Measurements from ENCODE around the gene MRPL1.

The MRPL1 gene

DNA sequence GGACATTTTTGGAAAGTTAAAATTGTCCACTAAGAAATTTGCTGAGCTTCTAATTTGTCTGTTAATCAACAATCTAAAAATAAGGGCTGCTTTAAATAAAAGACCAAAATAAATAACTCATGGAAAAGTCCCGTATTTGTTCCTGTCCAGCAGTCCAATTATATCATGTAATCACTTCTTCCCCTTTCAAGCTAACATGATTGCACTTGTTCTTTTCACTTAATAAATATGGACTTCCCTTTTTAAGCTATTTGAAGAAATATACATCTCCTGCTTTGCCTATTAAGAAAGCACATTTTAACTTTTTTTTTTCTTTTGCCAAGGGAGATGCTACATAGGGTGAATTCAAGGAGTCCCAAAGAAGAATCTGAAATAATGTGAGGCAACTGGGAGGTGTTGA lies 138.9 kb downstream of the MRPL1 start:
- no peak overlapping the region for H3K4me3 ChIP-seq (ENCODE audit: low read depth, low read length)
- no peak for DNase-seq (ENCODE audit: low read depth)
- TF ChIP-seq, protein P1, sequence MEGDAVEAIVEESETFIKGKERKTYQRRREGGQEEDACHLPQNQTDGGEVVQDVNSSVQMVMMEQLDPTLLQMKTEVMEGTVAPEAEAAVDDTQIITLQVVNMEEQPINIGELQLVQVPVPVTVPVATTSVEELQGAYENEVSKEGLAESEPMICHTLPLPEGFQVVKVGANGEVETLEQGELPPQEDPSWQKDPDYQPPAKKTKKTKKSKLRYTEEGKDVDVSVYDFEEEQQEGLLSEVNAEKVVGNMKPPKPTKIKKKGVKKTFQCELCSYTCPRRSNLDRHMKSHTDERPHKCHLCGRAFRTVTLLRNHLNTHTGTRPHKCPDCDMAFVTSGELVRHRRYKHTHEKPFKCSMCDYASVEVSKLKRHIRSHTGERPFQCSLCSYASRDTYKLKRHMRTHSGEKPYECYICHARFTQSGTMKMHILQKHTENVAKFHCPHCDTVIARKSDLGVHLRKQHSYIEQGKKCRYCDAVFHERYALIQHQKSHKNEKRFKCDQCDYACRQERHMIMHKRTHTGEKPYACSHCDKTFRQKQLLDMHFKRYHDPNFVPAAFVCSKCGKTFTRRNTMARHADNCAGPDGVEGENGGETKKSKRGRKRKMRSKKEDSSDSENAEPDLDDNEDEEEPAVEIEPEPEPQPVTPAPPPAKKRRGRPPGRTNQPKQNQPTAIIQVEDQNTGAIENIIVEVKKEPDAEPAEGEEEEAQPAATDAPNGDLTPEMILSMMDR (conservative IDR thresholded peaks at IDR 0.05; ENCODE audit: low read depth, low read length) = no peak

DNA sequence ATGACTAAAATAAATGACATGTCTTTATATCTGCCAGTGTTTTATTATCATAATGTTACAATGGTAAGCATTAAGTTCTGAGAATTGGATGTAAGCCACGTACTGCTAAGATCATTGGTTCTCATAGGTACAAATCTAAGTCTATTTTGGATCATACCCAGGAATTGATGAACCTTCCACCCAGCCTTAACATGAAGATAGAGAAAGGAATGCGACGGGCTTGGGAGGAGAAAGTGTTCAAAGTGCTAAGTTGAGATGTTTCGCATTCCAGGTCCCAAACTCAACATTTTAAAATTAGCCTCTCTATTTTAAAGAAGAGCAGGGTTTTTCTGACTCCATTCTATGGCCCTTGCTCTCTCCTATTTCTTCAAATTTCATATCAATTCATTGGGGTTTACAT lies 139.6 kb downstream of the MRPL1 start:
- no peak overlapping the region for H3K4me3 ChIP-seq (ENCODE audit: low read depth, low read length)
- peak; percentile 59 for DNase-seq (ENCODE audit: low read depth)
- TF ChIP-seq, protein P1 (conservative IDR thresholded peaks at IDR 0.05; ENCODE audit: low read depth, low read length) = no peak

Data from choroid plexus epithelial cell (primary cell).